Thyroid gland (tissue), 4 donors: ENCODE results near the gene DISC1.

Experiments used
- POLR2A ChIP-seq, 2 donors: fragments of 450-650 bp; IDR thresholded peaks; one replicate each; pipeline ENCODE4 v1.6.1; 2017; ENCODE audit warnings: antibody characterized with exemption in 2 of 2, mild to moderate bottlenecking in 2 of 2, moderate library complexity in 1 of 2
- TF ChIP-seq, protein P1 (sequence below), 6 experiments: fragments of 200-600 bp in 3 of 6; fragments of 450-650 bp in 3 of 6; sonication (generic) in 3 of 6; IDR thresholded peaks; one replicate each; pipeline ENCODE4 v1.5.1; 2016 to 2019; ENCODE audit warnings: antibody characterized with exemption in 6 of 6, mild to moderate bottlenecking in 2 of 6, inconsistent platforms in 1 of 6, moderate library complexity in 1 of 6

DNA sequence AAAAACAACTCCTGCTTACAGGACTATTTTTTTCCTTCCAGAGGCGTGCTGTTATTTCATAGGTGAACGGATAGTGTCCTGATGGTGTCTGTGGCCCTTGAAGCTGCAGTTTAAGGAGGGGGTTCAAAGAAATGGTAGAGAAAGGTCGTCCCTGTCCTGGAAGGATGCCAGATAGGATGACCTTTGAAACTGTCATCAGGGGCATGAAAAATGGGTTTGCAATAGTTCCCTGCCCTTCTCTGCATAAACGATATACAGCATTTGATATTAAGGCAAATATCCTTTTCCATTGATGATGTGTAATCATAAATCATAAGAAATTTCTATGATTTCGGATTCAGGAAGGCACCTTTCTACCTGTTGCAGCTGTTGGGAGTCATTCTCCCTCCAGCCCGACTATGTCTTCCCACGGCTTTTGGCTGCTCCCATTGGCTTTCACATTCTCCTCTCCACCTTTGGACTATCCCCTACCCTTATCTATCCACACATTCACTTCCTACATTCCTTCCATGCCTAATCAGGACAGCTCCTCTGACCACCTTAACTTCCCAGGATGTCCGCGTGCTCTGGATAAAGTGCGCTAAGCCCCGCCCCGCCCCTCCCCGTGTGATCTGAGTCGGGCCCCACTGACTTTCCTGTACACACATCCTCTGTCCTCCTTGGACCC, 209.8 kb downstream of the DISC1 start:
- TF ChIP-seq POLR2A (IDR thresholded peaks at IDR 0.05) = no peak
- TF ChIP-seq, protein P1, sequence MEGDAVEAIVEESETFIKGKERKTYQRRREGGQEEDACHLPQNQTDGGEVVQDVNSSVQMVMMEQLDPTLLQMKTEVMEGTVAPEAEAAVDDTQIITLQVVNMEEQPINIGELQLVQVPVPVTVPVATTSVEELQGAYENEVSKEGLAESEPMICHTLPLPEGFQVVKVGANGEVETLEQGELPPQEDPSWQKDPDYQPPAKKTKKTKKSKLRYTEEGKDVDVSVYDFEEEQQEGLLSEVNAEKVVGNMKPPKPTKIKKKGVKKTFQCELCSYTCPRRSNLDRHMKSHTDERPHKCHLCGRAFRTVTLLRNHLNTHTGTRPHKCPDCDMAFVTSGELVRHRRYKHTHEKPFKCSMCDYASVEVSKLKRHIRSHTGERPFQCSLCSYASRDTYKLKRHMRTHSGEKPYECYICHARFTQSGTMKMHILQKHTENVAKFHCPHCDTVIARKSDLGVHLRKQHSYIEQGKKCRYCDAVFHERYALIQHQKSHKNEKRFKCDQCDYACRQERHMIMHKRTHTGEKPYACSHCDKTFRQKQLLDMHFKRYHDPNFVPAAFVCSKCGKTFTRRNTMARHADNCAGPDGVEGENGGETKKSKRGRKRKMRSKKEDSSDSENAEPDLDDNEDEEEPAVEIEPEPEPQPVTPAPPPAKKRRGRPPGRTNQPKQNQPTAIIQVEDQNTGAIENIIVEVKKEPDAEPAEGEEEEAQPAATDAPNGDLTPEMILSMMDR (IDR thresholded peaks at IDR 0.05) = no peak
